Measurements from ENCODE around the gene UTRN. TPM values are rescaled to one million over a fixed set of nuclear protein-coding genes. Genes with fewer than 3 reads are reported as not detected.

UTRN gene
- total RNA-seq, 1 experiment from 2014 or later, result 79.7 TPM

DNA sequence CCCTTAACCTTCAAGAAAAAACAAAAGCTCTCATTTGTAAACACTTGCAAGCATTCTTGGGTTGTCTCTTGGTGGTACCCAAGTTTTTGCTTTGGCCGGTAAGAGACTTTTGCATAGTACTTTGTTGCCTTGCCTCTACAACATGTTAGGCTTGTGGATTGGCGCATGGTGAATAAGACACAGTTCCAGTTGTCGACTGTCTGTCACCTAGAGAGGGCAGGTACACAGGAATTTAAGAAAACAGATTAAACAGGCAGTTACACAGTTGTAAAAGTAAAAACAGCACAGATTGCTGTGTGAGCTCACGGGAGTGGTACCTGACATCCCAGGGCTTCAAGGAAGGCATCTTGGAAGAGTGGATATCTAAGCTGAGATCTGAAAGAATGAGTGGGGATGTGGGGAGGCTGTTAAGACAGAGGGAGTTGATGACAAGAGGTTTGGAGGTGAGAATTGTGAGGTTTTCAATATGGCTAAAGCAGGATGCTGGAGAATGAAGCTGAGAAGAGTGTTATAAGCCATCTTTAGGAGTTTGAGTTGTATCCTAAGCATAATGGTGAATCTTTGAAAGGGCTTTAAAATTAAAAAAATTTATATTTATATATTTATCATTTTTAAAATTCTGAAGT lies 19.2 kb downstream of the UTRN start:
- Histone ChIP-seq H2BK5ac (ENCODE audit: insufficient read length, low read length) (no peak overlapping the region), H3K56ac (ENCODE audit: insufficient read length, low read depth, low read length) (no peak overlapping the region), H2BK12ac (ENCODE audit: insufficient read length, low read depth, low read length) (no peak overlapping the region), H2AK5ac (ENCODE audit: insufficient read length, low read length) (no peak overlapping the region), H3K79me1 (ENCODE audit: insufficient read depth, low read depth, low read length, poor library complexity, severe bottlenecking) (no peaks in the 10 kb centered on the region), H3K9me3 (ENCODE audit: control insufficient read depth, low read depth, low read length) (no peaks in the 10 kb centered on the region), H3K23ac (ENCODE audit: insufficient read length, low read depth, low read length) (no peak overlapping the region), H2BK20ac (ENCODE audit: low read depth, low read length, poor library complexity, severe bottlenecking) (no peak overlapping the region), H4K8ac (replicated peaks; ENCODE audit: insufficient read length, low read depth, low read length) (no peak overlapping the region), H4K20me1 (ENCODE audit: control insufficient read depth, insufficient read depth, insufficient read length) (no peaks in the 10 kb centered on the region), H3K9ac (ENCODE audit: extremely low read depth, insufficient read length, low read length) (no peak overlapping the region), H2BK120ac (ENCODE audit: low read depth, low read length, poor library complexity, severe bottlenecking) (no peak overlapping the region), H3K27ac (ENCODE audit: insufficient read length, low read depth, low read length) (no peak overlapping the region), H3K14ac (ENCODE audit: insufficient read depth, low read length) (no peak overlapping the region), H3K23me2 (ENCODE audit: insufficient read length, low read depth, low read length, poor library complexity, severe bottlenecking) (no peaks in the 10 kb centered on the region), H2BK15ac (ENCODE audit: low read depth, low read length) (no peak overlapping the region), H3K18ac (ENCODE audit: insufficient read length, low read depth, low read length) (no peak overlapping the region), H4K91ac (ENCODE audit: insufficient read length, low read depth, low read length) (no peak overlapping the region), H3K27me3 (ENCODE audit: insufficient read depth, low read length) (no peaks in the 10 kb centered on the region), H4K5ac (ENCODE audit: insufficient read length, low read depth, low read length) (no peak overlapping the region), H3K79me2 (ENCODE audit: insufficient read depth, low read length) (no peaks in the 10 kb centered on the region), H3T11ph (ENCODE audit: low read length) (no peak overlapping the region), H3K4me1 (ENCODE audit: insufficient read depth, low read length) (no peaks in the 10 kb centered on the region; the same call in 1 of the 2 replicates), H3K4ac (ENCODE audit: low read depth, low read length) (no peak overlapping the region), H2AFZ (ENCODE audit: low read length) (no peak overlapping the region), H3K4me2 (ENCODE audit: insufficient read depth, insufficient read length, low read length) (no peak overlapping the region)
- Mint-ChIP-seq H3K36me3 (ENCODE audit: insufficient read depth in 1 of 3, low read depth in 3 of 3) (peaks cover 9 to 14% (median 9%) of the 10 kb centered on the region in 3 experiments; a peak in 6 of 7 replicates), H3K4me3 (no peak overlapping the region), H3K9me3 (no peaks in the 10 kb centered on the region), H3K27ac (no peak overlapping the region), H3K4me1 (peaks cover 13 to 20% of the 10 kb centered on the region in 2 experiments), H3K27me3 (ENCODE audit: low read depth) (no peaks in the 10 kb centered on the region)
- DNase-seq, result no peak
- WGBS (ENCODE audit: extremely low coverage, insufficient read length, low lambda C conversion rate), result no CpG with 5 or more reads among the region's 4 CpGs
- TF ChIP-seq, protein P1, sequence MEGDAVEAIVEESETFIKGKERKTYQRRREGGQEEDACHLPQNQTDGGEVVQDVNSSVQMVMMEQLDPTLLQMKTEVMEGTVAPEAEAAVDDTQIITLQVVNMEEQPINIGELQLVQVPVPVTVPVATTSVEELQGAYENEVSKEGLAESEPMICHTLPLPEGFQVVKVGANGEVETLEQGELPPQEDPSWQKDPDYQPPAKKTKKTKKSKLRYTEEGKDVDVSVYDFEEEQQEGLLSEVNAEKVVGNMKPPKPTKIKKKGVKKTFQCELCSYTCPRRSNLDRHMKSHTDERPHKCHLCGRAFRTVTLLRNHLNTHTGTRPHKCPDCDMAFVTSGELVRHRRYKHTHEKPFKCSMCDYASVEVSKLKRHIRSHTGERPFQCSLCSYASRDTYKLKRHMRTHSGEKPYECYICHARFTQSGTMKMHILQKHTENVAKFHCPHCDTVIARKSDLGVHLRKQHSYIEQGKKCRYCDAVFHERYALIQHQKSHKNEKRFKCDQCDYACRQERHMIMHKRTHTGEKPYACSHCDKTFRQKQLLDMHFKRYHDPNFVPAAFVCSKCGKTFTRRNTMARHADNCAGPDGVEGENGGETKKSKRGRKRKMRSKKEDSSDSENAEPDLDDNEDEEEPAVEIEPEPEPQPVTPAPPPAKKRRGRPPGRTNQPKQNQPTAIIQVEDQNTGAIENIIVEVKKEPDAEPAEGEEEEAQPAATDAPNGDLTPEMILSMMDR (conservative IDR thresholded peaks at IDR 0.05), result no peak
